ENCODE data around the gene IQCE.
"Not testable (repeated sequence)": the region's sequence is repeated elsewhere in the genome, so short reads cannot be mapped to it uniquely, and the experiment has no call there.

Gene IQCE

DNA sequence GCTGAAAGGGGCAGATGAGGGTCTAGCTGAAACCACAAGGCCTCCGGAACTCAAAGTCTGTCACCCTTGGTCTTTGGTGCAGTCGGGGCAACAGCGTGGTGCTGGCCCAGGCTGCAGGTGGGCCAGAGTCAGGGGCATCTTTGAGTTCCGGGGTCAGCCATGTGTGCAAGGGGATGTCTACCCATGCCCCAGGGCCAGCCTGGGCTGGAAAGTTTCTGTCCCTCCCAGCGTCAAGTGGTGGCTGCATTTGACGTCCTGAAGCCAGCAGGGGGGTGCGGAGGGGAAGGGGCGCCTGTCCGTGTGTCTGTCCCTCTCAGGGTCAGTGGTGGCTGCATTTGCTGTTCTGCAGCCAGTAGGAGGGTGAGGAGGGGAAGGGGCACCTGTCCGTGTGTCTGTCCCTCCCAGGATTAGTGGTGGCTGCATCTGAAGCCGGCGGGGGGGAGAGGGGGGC is 4.1 kb upstream of the IQCE start:
- no peak for DNase-seq (ENCODE audit: low read depth in 2 of 2)

DNA sequence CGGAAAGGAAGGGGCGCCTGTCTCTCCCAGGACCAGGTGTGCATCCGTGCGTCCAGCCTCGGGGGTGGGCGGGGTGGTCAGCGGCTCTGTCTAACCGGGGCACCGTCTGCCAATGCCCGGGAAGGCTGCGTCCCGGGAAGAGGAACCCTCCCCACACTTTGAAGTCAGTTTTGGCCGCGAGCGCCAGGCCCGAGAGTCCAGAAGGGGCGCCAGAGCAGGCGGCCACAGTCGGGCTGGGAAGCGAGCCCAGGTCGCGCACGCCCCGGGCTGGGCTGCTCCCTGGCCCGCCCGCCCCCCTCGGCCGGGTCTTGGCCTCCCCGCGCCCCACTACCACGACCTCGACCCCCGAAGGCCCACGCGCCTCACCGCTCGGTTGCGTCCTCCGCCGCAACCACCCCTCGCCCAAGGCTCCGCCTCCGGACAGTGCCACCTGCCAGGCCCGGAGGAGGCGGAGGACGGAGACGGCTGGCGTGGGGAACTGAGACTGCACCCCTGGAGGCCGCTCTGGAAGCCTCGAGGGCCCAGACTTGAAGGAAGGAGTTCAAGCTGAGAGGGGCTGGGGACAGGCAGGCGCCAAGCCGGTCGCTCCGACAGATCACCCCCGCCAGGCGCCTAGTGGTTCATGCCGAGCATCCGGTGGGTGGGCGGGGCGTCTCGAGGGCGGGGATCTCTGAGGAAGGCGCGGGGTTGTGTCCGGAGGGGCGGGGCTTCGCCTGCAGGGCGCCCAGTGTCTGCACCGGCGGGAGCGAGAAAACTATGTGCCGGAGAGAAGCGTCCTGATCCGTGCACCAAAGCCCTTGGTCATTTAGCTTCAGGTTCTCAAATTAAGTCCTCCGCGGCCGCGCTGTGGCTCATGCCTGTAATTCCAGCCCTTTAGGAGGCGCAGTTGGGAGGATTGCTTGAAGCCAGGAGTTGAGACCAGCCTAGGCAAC is 3.4 kb upstream of the IQCE start, which contains the start of gene BRAT1:
Gene BRAT1 (minus strand): TSS at position 404 of the 932 bp plus-strand sequence. CDS start 1,093 bp downstream, outside the sequence.
- peak; percentile 92 to 94 for DNase-seq (ENCODE audit: low read depth in 2 of 2)

DNA sequence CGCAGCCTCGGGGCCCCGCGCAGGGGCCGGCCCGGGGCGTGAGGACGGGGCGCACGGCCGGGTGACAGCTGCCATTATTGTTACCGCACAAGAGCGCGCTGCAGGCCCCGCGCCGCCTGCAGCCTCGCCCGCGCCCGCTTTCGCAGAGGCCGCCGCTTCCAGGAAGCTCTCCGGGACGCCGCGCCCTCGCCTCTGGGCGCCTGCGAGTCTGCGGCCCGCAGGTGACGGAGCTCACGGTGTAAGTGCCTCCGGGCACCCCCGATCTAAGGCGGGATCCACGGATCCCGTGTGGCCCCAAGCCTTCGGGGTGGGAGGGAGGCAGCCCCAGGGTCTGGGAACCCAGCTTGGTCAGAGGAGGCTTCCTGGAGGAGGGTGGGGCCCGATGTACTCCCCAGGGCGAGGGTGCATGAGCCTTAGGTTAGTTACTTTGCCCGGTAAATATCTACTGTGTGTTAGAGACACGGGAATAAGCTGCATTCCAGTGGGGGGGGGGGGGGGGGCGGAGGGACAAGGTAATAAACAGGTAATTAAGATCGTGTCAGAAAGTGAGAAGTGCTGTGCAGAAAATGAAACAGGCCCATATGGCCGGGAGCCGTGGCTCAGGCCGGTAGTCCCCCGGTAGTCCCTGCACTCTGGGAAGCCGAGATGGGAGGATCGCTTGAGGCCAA is 638 bp downstream of the IQCE start:
- DNase-seq (ENCODE audit: low read depth in 2 of 2): no peak

DNA sequence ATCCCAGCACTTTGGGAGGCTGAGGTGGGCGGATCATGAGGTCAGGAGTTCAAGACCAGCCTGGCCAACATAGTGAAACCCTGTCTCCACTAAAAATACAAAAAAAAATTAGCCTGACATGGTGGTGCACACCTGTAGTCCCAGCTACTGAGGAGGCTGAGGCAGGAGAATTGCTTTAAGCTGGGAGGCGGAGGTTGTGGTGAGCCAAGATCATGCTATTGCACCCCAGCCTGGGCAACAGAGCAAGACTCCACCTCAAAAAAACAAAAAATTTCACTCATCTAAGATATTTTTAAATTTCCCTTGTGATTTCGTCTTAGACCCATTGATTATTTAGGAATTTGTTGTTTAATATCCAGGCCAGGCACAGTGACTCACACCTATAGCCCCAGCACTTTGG is 5.2 kb downstream of the IQCE start:
- DNase-seq (ENCODE audit: low read depth in 2 of 2): not testable (repeated sequence)

DNA sequence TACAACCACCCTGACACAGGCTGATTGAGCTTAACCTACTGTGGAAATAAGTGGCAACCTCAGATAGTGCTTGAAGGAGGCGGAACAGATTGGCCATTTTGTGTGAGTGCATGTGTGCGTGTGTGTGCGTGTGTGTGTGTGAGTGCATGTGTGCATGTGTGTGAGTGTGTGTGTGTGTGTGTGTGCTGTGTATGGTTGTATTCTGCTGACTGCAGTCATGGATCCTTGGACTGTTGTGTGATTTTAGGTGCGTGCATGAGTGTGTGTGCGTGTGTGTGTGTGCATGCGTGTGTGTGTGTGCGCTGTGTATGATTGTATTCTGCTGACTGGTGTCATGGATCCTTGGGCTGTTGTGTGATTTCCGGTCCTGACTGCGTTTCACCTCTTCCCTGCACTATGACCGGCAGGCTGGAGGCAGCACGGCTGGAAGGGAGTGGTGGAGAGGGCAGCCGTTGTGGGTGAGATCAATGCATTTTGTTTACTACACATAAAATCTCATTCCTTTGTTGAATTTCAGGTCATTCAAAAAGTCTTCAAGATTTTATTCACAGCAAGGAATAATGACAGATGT is 6.3 kb downstream of the IQCE start:
- DNase-seq (ENCODE audit: low read depth in 2 of 2): no peak

DNA sequence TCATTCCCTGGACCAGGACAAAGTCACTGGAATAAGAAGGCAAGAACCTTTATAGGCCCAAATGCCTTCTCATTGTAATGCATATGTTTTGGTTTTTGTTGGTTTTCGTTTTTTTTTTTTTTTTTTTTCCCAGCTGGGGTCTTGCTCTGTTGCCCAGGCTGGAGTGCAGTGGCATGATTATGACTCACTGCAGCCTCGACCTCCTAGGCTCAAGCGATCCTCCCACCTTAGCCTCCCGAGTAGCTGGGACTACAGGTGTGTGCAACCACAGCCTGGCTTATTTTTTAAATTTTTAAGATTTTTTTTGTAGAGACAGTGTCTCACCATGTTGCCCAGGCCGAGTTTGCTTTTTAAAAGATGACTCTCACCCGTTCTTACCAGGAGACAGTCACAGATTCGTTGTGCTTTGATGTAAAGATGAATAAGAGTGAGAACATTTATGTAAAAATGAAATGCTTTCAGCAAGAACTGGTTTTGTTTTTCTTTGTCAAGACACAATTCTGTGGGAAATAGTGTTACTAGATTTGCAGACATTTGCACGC is 7.6 kb downstream of the IQCE start:
- DNase-seq (ENCODE audit: low read depth in 2 of 2): no peak

DNA sequence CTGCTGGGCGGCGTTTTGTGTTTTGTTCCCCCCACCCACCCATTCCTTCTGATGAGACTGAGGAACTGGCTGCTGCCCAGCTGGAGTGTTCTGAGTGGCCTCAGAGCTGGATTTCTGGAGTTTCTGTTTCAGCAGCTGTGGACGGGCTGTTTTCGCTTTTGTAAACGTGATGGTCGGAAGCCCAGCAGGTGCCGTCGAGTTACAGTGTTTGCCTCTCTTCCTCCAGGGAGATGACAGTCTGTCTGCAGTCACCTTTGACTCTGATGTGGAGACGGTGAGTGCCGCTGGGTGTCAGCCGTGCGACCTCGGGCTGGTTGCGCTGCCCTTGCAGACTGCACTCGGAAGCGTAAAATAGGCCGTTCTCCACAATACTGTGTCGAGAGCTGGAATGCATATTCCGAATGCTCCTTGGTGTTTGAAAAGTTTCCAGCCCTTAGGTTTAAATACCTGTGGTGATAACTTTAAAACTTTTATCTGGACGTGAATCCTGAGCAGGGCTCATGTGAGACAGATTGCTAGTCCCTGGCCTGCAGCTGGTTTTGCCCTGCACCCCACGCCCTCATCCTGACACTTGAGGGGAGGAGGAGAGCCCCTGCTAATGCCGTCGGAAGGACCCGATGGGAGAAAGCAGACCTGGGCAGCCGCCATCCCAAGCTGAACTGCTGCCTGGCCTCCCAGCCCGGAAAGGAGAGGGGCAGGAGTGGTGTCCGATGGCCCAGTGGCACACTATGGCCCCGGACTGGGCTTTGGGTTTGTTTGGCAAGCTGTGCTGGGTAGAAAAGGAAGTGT is 8.3 kb downstream of the IQCE start:
- no peak for DNase-seq (ENCODE audit: low read depth in 2 of 2)

DNA sequence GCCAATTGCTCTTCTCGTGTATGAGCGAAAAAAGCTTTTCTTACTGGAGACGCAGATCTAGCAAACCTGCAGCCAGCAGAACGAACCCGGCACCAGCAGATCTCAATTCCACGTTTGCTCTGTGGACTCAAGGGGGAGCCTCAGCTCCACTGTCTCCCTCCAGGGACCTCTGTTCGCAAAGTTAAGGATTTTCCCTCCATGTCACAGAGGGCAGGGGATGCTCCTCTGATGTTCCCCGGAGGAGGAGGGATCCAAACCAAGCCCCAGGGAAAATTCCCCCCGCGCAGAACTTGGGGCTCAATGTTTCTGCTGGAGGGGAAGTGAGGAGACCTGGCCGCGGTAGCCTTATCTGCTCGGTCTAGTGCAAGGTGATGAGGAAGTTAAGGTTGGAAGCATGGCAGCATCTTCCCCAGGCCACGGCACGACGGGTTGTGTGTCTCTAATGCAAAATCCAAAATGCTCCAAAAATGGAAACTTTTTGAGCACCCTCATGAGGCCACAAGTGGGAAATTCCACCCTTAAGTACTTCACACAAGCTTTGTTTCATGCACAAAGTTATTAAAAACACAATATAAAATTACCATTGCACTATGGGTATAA is 9.0 kb downstream of the IQCE start:
- DNase-seq (ENCODE audit: low read depth in 2 of 2): no peak

DNA sequence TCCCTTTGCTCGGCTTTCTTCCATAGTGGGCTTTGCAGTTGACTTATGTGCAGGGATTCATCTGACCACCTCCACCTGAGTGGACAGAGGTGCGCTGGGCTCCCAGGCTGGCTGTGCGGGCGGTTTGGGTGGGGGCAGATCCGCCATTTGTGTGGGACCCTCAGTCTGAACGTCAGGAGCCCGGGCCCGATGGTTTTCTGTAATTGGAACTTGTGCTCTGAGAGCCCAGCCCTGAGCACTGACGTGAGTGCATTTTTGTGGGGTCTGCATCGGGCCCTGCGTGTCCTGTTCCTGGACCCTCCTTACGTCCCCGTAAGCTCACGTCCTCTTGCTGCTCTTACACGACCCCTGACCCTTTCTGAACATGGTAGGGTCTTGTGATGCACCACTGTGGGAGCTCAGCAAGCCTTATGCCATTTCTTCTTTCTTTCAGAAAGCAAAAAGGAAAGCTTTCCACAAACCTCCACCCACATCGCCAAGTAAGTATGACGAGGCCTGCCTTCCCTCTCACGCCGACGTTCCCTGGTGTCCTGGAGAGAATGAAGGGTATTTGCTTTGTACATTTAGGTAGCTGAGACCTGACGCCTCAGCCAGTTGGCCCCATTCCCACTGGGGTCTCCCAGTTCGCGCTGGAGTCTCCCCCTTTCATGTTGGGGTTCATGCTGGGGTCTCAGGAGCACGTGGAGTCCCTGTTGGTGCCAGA is 9.9 kb downstream of the IQCE start:
- no peak for DNase-seq (ENCODE audit: low read depth in 2 of 2)

DNA sequence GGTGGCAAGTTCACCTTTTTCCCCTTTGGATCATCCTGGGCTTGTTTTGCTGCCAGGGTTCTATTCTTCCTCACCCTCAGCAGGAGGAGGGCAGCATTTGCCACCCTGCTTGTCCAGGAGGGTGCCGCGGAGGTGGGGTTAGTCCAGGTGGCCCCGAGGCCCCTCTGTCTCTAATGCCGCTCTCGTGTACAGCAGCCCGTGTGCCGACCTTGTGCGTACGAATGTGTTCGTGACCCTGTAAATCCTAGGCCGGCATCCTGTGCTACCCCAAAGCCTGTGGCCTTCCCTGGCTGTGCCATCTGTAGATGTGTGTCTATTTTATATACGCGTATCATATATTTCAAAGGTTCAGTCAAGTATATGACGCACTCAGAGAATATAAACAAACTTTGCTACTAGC is 10.6 kb downstream of the IQCE start:
- no peak for DNase-seq (ENCODE audit: low read depth in 2 of 2)

DNA sequence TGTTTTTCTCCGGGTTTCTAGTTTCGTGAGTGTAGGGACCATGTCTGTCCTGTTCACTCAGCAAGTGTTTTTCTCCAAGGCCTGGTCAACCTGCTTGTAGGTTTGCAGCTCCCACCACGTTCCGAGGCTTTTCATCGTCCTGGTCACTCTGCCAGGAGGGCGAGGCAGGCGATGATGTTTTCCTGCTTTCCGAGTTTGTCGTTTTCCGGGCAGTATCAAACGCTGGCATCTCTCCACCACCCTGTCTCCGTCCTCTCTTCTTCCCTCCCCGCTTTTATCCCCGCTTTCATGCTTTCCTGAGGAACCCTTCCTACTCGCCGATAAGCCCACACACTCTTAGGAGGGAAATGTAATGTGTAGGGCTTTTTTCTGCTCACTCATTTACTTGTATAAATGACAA is 11.2 kb downstream of the IQCE start:
- no peak for DNase-seq (ENCODE audit: low read depth in 2 of 2)

DNA sequence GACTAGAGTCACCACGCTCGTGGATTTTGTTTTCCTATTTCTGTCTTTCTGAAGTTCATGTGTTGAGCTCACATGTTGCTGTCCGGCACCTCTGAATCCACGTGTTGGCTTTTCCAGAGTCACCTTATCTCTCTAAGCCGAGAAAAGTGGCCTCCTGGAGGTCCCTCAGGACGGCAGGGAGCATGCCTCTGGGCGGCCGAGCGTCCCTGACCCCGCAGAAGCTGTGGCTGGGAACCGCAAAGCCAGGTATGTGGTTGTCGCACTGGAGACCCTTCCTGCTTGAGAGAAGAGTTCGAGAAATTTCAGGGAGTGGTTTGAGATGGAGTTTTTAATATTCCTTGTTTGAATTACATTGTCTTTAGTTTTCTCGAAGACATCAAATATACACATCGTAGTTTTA is 12.6 kb downstream of the IQCE start:
- DNase-seq (ENCODE audit: low read depth in 2 of 2): no peak

DNA sequence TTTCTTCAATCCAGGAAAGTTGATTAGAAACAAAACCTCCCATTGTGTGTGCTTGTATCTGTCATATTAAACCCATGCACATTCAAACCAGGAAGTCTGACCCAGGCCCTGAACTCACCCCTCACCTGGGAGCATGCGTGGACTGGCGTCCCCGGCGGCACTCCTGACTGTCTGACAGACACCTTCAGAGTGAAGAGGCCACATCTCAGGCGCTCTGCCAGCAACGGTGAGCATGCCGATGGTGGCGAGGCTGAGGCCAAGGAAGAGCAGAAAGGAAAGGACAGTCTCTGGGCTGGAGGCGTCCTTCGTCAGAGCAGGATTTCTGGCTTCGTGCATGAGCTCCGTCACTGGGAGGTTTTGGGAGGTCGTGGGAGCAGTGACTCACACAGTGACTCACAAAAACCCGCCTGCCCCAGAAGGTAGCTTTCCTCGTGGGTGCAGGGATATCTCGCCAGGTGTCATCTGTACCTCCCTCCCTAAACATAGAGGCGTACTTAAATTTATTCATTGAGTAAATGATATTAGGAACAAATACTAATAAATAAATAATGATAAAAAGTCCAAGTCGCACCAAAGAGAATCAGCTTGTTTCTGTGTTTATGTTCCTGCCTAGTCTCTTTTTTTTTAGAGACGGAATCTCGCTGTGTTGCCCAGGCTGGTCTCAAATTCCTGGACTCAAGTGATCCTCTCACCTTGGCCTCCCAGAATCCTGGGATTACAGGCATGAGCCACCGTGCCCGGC is 13.5 kb downstream of the IQCE start:
- DNase-seq (ENCODE audit: low read depth in 2 of 2): no peak

DNA sequence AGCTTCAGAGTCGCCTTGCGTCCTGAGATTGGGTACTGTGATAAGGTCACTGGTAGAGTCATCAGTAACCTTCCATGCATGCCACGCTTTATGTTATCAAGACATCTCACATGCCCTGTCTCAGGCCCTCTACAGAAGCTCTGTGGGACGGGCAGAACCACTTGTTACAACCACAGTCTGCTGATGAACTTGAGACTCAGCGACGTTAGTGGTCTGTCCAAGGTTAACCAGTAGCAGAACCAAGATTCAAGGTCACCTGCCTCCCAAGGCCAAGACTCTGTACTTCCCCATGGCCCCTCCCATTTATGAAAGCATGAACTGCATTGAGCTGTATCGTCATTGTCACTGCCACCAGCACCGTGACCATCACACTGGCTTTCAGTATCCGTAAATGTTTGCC is 15.0 kb downstream of the IQCE start:
- DNase-seq (ENCODE audit: low read depth in 2 of 2): no peak

DNA sequence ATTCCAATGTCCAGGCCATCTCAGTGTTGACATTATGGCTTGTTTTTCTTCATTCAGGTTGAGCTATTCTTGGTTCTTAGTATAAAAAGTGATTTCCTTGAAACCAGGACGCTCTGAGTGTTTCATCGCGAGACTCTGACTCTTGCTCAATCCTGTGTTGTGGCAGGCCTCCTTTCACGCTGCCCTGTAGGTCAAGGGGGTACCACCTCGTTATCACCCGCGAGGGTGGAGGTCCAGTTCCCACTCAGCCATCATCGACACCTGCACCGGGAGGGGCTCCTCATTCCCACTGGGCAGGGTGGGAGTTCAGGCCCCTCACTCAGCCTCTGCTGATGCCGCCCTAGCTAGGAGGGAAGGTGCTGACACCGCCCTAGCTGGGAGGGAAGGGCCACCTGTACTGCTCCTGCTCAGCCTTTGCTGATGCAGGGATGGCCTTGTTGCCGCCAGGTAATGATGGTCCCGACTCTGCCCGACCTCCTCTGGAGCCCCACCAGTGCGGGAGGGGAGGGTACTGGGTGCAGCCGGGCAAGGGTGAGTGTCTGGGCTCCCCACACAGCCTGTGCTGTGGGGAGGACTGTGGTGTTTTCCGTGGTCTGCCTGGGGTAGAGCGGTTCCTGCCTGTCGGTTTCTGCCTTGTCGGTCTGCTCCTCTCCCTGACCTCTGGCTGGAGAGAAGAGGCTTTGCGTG is 16.4 kb downstream of the IQCE start:
- no peak for DNase-seq (ENCODE audit: low read depth in 2 of 2)

DNA sequence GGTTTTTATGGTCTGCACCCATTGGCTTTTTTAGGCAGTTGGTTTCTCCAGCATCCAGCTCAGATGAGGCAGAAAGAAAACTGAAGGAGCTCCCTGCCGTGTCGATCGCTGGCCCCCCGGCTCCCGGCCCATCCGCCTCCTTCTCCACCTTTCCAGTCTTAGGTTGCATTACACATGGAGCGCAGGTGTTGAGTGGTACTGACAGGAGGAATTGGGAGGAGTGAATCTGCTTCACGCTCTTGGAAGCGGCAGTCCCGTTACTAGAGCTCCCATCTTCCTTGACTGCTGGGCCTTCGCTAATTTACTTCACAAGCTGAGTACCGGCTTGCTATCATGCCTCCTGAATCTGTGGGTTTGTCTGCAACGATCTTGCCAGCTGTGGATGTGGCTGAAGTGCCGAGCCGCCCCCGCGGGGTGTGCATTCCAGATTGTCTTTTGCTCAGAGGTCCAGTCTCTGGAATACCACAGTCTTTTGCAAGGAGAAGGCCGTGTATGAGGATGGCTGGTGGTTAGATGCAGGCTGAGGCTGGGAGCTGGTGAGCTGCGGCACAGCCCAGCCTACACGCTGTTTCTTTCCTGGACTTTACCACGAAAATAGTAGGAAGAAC is 17.1 kb downstream of the IQCE start:
- DNase-seq (ENCODE audit: low read depth in 2 of 2): no peak

DNA sequence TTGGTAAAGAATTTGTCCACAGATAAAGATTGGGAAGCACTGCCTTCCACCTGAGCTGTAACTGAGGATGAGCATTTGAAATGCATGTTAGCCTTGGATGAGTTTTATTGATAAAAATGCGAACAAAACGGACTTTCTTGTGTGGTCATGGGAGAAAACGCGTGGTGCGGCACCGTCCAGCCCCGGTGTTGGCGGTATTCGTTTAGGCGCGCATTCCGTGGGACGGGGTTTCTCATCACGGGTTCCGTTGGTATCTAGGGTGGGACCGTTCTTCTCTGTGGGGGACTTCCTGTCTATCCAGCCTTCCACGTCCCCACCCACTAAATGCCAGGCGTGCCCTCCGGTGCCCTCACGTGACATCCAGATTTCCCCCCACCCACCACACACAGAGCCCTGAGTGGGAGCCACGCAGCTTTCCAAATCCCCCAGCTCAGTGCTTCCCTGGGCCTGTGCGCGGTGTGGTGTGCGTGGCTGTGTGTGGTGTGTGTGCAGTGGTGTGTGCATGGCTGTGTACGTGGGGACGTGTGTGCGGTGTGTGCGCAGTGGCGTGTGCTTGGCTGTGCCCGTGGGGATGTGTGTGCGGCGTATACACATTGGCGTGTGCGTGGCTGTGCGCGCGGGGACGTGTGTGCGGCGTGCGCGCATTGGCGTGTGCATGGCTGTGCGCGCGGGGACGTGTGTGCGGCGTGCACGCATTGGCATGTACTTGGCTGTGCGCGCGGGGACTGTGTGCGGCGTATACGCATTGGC is 18.1 kb downstream of the IQCE start:
- DNase-seq (ENCODE audit: low read depth in 2 of 2): no peak

Measured in stimulated activated CD8-positive, alpha-beta memory T cell treated with anti-CD3 and anti-CD28 coated beads, Interleukin-2, amount 100 ng/mL, for 1 hour (primary cell).